HG03139 (cell line): ENCODE measurements around the gene ANKRD44.
"Not testable (repeated sequence)": the region's sequence is repeated elsewhere in the genome, so short reads cannot be mapped to it uniquely, and the experiment has no call there.

Experiments
- ATAC-seq: cut with Tn5 transposase; IDR thresholded peaks from one replicate; pipeline ENCODE4 v1.9.1; 2021; ENCODE audit not compliant: unreplicated experiment

Gene ANKRD44

DNA sequence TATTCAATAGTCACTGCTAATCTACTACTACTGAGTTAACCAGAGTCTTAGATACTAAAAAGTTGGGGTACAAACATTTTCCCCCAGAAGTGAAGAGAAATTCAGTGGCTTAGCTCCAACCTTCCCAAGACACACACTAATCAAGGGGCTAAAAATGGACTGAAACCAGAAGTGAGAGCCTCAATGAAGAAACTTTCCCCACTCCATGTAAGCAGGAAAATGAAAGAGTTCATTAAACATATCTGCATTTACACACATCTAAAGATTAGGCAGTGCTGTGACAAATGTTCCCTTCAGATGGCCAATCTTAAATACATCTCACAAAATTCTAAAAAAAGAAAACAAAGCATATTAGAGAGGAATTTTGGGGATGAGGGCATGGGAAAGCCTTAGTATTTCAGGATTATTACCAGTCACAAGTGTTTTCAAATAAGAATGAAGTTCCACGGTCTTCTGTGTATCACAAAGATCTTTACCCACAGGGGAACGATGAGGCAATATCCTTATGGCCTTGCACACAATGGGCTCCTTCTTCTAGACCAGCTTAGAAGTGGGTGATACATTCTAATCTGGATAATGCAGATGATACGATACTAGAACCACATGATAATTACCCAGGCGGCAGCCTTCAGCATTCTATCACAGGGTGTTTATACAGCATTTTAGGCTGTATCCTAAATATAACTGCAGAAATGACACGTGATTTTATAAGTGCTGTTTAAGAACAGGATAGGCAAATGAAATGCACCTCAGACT lies 17.1 kb downstream of the ANKRD44 start:
- peak; percentile 30 for ATAC-seq

DNA sequence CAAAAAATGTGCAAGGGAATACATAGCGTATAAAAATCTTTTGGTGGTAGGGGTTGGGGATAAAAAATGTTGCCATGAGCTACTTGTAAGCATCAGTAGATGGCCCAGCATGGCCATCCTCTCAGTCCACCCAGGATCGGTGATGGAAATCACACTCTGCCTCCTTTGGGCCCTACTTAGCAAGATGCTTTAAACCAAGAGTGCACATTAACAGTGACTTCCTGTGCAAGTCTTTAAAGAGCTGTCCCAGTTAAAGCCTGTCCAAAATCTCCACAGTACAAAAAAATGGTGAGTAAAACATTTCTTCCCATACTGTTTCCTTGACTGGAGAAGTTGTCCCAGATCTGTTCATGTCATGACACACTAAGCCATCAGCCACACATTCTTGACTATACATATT lies 18.0 kb downstream of the ANKRD44 start:
- peak; percentile 36 for ATAC-seq

DNA sequence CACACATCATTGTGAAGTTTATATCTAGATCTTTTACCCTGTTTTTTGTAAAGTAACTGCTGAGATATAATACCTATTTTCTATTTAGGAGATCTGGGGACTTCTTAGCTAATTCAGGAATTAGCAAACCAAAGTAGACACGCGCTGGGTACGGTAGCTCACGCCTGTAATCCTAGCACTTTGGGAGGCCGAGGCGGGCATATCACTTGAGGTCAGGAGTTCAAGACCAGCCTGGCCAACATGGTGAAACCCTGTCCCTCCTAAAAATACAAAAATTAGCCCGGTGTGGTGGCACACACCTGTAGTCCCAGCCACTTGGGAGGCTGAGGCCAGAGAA lies 23.0 kb downstream of the ANKRD44 start:
- ATAC-seq, result not testable (repeated sequence)

DNA sequence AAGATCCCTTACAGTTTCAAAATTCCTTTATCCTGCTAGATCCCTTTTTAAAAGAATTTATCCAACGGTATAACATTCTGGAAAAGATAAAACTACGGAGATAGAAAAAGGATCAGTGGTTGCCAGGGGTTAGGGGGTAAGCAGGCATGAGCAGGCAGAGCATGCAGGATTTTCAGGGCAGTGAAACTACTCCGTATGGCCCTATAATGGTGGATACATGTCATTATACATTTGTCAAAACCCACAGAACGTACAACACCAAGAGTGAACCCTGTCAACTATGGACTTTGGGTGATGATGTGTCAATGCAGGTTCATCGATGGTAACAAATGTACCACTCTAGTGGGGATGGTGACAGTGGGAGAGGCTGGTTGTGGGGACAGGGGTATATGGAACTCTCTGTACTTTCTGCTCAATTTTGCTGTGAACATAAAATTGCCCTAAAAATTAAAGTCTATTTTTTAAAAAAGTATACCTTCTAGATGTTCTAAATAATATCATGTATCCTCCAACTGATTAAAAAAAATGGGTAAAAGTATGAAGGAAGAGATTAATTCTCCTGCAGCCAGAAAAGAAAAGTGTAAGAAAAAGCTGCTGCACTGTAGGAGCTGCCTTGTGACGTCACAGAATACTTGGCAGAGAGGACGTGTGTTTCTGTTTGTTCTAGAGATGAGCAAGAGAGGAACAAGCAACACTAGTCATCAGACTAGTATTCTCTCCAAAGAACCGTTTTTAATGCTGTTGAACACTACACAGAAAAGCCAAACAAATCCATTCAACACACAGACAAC lies 23.6 kb downstream of the ANKRD44 start:
- peak; percentile 86 for ATAC-seq

DNA sequence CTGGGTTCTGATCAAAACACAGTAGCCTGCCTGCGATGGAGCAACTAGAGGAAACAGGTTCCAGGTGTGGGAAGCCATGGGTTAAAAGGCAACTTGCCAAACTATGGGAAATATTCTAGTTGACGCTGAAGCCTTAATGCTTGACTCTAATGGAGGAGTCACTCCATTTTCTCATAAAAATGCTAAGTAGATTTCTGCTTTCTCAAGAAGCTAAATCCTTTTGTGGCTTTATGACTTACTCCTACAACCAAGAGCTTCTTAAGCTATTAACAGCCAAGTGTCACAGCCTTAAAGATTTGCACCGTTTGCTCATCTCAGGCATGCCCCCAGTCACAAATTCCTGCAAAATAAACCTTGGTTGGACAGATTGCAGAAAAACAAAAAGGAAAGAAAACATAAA lies 25.2 kb downstream of the ANKRD44 start:
- ATAC-seq, result no peak

DNA sequence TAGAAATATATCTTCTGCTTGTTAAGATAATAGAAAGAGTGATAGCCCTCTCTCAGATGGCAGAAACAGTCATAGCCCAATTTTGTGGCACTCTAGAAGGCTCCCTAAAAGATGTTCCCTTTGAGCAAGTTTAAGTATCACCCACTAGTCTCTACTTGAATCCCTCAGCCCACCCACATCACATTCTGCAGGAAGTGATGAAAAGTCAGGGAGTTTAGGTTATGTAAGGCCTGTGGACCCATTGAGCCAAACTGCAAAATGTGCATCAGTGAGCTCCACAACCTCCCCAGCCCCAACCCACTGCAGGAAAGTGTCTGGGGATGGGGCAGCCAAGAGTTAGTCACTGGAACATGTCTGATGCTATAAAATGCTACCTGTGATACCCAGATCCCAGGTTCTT lies 25.6 kb downstream of the ANKRD44 start:
- ATAC-seq, result no peak

DNA sequence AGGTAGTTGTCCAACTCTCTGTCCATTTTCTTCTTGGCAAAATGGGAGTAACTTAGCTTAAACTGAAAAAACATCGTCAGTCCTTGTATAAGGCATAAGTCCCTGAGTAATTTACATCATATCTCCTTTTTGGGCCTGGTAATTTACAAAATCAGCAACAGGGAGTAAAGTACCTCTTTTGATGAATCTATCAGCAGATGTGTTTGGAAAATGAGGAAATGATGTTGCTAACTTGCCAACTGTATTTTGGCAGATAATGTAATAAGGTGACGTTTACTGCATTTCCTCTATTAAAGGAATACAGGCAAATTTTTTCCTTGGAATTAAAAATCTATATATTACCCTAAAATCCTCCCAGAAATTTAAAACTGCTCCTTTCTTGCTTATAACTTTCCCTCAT lies 29.2 kb downstream of the ANKRD44 start:
- no peak for ATAC-seq

DNA sequence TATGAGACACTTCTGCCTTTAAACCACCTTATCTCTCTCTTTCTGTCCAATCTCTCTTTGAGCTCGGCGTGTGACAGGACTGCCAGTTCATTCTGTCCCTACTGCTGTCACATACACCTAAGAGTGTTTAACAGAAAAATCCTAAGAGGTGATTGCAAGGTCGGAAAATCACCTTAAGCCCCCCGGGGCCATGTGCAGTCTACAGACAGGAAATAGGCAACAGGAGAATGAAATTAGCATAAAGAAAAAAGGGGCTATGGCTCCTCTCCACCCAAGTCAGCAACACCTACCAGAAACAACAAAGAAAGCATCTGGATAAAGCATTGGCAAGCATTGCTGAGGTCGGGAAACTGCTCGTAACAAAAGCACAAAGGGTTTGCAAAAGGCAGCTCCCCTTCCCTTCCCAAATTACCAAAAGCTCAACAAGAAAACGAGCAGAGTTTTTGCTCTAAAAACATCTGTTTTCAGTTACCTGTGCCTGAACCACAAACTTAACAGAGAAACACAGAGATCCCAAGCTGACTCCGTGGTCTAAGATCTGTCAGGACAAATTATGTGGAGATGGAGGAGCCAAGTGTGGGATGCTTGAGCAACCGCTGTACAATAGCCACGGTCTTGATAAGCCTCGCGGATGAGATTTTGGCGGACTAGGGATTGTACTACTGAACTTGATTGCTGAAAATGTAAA lies 30.4 kb downstream of the ANKRD44 start:
- ATAC-seq, result no peak

DNA sequence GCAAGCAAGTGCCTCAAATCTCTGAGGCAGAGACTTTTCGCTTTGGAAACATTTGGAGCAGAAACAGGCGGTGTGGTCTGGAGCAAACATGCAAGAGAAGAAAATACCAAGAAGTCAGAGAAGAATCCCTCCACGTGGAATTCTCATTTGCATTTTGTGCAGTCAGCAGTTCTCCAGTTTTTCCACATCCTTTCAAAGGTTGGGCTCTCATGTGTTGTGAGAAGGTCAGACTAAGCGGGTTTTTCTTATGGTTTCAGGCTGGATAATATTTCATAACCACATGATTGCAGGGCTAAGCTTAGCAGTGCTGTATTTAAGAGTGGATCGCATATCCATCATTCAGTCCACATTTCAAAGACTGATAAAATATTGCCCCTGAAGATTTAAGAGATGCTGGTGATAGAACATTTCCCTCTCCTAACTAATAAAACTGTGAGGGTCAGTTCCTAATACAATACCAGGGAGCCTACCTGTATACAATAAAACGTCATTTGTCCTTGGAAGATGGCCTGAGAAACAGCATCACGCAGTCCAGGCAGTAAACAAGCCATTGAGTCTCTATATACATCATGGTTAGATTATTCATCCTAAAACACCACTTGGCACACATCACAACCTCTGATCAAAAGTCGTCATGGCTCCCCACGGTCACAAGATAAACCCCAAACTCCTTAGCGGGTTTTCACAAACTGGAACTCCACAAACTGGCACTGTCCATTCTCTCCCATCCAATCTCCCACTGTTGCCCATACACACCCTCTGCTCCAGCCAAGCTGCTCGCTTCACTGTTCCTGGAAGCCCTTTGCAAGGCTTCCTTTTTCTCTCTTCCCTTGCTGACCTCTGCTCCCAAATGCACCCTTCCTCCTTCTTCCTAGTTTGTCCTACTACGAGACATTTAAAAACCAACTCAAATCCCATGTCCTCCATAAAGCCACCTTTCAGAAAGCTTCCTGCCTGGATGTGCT lies 31.5 kb downstream of the ANKRD44 start:
- ATAC-seq, result no peak

DNA sequence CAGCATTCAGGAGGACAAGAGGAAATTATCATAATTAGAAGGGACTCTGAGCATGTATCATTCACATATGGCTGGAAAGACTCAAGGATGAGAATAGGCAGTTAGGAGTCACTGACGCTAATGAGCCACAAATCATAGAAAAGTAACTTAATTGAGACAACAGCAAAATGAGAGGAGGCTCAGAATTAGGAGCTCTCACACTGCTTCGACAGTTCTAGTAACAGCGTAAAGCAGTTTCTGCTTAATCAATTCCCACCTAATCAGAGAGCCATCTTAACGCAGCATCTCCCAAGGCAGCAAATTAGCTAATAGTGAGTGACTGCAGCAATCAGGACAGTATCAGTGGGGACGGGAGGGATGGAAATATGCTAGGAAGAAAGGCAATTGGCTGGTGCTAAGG lies 32.8 kb downstream of the ANKRD44 start:
- ATAC-seq, result no peak

DNA sequence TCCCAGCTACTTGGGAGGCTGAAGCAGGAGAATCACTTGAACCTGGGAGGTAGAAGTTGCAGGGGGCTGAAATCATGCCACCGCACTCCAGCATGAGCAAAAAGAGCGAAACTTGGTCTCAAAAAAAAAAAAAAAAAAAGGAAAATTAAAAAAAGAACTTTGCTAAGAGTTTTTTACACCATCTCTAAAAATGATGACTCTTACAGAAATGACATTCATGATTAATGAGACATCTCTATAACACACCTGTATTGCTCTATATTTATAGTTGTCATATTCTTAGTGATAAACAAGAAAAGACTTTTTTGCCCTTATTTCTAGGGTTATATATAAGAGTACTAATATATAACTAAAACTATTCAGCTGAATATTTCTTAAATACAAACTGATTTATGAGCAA lies 34.4 kb downstream of the ANKRD44 start:
- ATAC-seq, result no peak

DNA sequence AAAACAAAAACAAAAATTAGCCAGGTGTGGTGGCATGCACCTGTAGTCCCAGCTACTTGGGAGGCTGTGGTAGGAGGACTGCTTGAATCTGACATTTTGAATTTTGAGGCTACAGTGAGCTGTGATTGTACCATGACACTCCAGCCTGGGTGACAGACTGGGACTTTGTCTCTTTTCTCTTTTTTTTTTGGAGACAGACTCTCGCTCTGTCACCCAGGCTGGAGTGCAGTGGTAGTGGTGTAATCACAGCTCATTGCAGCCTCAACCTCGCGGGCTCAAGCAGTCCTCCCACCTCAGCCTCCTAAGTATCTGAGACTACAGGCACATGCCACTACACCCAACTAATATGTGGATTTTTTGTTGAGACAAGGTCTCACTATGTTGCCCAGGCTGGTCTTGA lies 35.6 kb downstream of the ANKRD44 start:
- ATAC-seq, result no peak

DNA sequence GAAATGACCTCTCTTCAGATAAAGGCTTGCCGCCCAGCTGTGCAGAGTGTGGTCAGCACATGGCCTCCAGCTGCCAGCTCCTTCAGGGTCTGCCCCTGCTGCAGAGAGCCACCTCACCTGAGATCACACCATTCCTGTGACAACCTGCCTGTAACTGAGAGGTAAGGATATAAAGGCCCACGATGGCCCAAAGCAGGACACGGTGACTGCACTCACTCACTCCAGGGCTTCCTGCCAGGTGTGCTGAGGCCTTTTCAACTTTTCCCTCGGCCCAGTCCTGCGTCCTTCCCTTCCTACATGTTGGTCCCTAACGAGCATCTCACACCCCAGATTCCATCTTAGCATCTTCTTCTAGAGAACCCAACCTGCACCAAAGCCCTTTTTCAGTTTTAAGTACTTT lies 36.2 kb downstream of the ANKRD44 start:
- no peak for ATAC-seq

DNA sequence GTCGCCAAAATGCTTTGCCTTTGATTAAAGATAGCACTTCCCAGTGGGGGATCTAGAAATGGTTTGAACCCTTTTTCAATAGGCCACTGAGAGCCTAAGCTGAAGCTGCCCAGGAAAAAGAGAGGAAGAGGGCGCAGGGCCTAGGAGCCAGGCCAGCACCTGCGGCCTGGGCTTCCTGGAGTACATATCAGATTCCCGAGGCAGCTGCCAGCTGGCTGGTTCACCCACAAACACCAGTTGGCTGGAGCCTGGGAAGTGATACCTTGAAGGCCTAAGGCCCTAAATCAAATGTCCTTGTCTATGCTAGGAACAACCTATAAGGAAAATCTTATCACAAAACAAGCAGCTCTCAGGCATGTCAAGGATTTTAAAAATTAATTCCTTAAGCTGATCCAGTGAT lies 37.1 kb downstream of the ANKRD44 start:
- ATAC-seq, result no peak

DNA sequence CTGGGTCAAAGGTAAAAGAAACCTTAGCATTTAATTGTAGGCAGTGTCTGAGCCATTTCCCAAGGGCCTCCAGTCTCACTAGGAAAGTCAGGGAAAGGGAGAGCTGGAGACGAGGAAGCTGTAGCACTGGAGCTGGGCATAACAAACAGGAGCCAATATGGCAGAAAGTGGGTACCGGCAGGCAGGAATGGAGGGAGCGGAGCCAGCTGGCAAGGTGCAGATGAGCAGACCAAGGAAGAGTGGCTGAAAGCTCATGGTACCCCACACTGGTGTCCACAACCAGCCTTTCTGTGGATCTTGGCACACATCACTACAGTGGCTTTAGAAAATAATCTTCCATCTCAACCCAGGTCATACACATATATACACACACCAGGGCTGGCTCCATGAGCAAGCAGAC lies 40.0 kb downstream of the ANKRD44 start:
- ATAC-seq, result no peak

DNA sequence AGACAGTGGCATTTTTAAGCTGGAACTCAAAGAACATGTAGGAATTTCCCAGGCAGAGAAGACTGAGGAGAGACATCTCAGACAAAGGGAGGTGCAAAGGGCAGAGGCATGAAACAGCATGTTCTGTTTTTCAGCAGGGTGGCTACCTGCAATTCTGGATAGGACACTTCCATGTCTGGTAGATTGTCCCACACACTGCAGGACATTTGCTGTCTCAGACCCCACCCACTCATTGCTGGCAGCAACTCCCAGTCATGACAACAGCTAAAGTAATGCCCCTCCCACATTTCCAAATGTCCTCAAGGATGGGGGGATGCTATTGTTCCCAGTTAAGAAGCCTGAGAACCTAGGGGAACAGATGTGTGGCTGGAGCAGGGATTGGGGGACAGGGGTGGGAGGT lies 40.8 kb downstream of the ANKRD44 start:
- no peak for ATAC-seq

DNA sequence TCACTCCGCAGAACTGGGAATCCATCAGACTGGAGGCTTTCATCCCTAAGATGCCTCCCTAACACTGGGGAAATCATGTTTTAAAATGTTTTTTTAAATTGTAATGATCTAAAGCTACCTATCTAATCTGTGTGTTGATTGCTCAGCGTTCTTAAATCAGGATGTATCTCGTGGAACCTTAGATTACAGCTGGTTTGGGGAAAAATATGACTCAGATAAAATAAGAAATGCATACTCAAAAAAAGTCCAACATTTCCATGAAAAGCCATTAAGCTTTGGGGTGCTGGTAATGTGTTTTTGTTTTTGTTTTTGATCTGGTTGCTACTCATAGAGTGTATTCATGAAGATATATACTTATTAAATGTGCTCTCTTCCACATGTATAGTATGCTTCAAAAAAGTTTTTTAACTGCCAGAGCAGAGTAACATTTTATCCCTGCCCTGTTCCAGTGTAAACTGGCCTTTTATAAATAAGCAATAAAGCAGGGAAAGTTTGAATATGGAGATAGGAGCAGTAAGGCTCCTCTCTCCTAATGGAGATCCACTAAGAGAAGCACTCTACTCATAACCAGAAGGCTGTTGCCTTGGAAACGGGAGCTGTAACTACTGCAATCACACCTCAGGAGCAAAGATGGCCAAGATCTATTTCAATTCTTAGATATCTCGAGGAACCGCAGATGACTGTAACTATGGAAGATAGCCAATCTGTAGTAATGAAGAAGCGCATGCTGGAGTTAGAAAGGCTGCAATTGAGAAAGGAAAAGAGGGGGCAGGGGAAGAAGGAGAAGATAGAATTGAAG lies 41.6 kb downstream of the ANKRD44 start:
- ATAC-seq, result no peak

DNA sequence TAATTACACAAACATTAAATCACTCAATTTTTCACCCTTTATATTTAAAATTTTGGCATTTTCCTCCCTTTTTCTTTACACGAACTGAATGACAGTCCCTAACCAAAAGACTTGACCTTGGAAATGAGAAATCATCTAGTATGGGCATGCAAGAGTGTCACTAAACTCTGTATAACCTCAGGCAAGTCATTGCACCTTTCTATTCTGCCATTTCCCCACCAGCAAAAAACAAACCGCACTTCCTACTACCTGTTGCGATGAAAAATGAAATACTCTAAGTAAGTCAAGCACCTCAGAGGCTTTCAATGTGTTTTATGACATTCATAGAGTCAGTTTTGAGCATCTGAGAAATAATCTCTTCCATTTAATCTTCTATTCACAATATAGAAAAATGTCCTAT lies 44.1 kb downstream of the ANKRD44 start:
- ATAC-seq, result no peak

DNA sequence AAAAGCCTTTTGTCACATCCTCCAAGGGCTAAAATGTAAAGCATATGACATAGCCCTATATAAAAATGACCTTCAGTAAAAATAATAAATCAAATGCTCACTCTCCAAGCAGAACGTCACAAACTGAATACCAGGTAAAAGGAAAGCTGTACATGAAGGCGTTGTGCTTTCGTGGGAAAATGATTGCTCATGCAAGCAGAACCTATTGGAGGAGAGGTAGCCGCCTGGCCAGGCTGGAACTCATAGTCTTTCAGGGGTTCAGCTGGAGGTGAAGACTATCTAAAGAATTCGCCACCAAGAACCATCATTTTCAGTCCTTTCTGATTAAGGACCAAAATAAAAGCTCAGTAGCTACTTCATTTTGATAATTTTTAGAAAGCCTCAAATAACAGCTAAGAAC lies 44.7 kb downstream of the ANKRD44 start:
- no peak for ATAC-seq

DNA sequence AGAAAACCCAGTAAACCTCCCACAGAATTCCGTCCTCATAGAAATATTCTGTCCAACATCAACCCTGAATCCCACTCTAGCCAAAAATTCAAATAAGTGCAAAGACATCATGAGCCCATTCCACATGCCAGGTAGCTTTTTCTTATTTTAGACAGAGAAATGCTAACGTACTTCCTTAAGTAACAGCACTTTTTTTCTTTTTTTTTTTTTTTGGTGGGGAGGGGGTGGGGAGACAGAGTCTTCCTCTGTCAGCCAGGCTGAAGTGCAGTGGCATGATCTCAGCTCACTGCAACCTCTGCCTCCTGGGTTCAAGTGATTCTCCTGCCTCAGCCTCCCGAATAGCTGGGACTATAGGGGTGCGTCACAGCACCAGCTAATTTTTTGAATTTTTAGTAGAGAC lies 45.5 kb downstream of the ANKRD44 start:
- ATAC-seq, result no peak
